ENCODE data around the gene FUT6. TPM values are rescaled to one million over a fixed set of nuclear protein-coding genes. Genes with fewer than 3 reads are reported as not detected.

The FUT6 gene
- total RNA-seq, 1 experiment from 2014 or later = not detected

DNA sequence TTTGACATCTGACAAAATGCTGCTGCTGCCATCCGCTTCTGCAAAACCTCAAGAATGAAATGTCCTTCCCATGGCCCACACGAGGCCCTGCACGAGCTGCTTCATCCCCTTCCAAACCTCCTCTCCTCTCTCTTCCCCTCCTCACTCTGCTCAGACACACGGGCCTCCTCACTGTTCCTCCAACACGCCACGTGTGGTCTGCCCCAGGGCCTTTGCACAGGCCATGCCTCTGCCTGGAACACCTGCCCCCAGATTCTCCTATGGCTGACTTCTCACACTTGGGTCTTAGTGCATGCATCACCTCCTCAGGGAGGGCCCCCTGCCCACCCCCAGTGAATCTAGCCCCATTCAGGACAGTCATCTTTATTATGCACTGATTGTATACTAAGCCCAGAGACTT lies 18.7 kb downstream of the FUT6 start:
- no peak overlapping the region for H3K27ac ChIP-seq (ENCODE audit: low read length)
- in situ Hi-C loops (cut with HindIII; ENCODE audit: low pct_unique_long_range_greater_than_20kb, low sequenced_read_pairs) = no loop called here
- H3K4me3 ChIP-seq (ENCODE audit: low read depth in 2 of 2, low read length in 2 of 2) = no peak overlapping the region
- H3K36me3 ChIP-seq (ENCODE audit: control insufficient read depth, insufficient read depth, low read length) = no peaks in the 10 kb centered on the region
- BruUV-seq (replicated peaks) = no TSS peak
- H3K4me1 ChIP-seq (ENCODE audit: control insufficient read depth, insufficient read depth, low read length) = no peaks in the 10 kb centered on the region; the same call in 1 of the 2 replicates
- DNase-seq (ENCODE audit: low read depth, low spot score) = no peak
- intact Hi-C loops (cut with micrococcal nuclease; ENCODE audit: unreplicated experiment) = no loop called here
- no peaks in the 10 kb centered on the region for H3K9me3 ChIP-seq (ENCODE audit: control insufficient read depth, insufficient read depth, low read depth, low read length)
- no peak for TF ChIP-seq POLR2AphosphoS5 (IDR thresholded peaks at IDR 0.05; ENCODE audit: low read depth, low read length)
- TF ChIP-seq, protein P1, sequence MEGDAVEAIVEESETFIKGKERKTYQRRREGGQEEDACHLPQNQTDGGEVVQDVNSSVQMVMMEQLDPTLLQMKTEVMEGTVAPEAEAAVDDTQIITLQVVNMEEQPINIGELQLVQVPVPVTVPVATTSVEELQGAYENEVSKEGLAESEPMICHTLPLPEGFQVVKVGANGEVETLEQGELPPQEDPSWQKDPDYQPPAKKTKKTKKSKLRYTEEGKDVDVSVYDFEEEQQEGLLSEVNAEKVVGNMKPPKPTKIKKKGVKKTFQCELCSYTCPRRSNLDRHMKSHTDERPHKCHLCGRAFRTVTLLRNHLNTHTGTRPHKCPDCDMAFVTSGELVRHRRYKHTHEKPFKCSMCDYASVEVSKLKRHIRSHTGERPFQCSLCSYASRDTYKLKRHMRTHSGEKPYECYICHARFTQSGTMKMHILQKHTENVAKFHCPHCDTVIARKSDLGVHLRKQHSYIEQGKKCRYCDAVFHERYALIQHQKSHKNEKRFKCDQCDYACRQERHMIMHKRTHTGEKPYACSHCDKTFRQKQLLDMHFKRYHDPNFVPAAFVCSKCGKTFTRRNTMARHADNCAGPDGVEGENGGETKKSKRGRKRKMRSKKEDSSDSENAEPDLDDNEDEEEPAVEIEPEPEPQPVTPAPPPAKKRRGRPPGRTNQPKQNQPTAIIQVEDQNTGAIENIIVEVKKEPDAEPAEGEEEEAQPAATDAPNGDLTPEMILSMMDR (IDR thresholded peaks at IDR 0.05) = no peak
- TF ChIP-seq SIN3A (IDR thresholded peaks at IDR 0.05; ENCODE audit: borderline replicate concordance, insufficient read depth, low read depth, low read length) = no peak
- TF ChIP-seq TCF7L2 (IDR thresholded peaks at IDR 0.05; ENCODE audit: low read depth, low read length) = no peak
- POLR2A ChIA-PET = interaction anchor here (0.6 kb wide), 3 partner anchors 68 to 316 kb away, joined by 3 to 6 read pairs (median 5); partner anchors contain the start of gene CATSPERD
- ATAC-seq = no peak
- no peaks in the 10 kb centered on the region for H3K27me3 ChIP-seq (ENCODE audit: control insufficient read depth, insufficient read depth, low read length)
- CTCF ChIA-PET = no interaction called here

DNA sequence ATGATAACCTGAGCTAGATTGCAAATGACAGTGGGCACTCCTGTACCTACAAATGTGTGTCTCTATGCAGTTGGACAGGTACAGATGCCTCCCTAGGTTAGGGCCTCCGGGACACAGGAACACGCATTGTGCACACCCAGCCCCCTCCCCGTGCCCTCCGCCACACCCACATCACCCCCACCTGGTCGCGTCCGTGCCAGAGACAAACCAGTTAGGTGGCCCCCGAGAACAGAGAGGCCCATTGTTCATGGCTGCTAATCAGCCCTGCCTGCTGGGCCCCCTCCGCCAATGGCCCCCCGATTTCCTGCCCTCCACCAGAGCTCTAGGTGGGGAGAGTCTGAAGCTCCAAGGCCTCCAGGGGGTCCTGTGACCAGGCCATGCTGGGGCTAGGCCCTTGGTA lies 20.9 kb downstream of the FUT6 start:
- no TSS peak for BruUV-seq (replicated peaks)
- ChIA-PET CTCF (no interaction called here), POLR2A (no interaction called here)
- intact Hi-C loops (cut with micrococcal nuclease; ENCODE audit: unreplicated experiment) = no loop called here
- H3K27me3 ChIP-seq (ENCODE audit: control insufficient read depth, insufficient read depth, low read length) = no peaks in the 10 kb centered on the region
- in situ Hi-C loops (cut with HindIII; ENCODE audit: low pct_unique_long_range_greater_than_20kb, low sequenced_read_pairs) = no loop called here
- H3K4me1 ChIP-seq (ENCODE audit: control insufficient read depth, insufficient read depth, low read length) = no peaks in the 10 kb centered on the region; the same call in 1 of the 2 replicates
- no peaks in the 10 kb centered on the region for H3K9me3 ChIP-seq (ENCODE audit: control insufficient read depth, insufficient read depth, low read depth, low read length)
- H3K36me3 ChIP-seq (ENCODE audit: control insufficient read depth, insufficient read depth, low read length) = no peaks in the 10 kb centered on the region
- H3K27ac ChIP-seq (ENCODE audit: low read length) = no peak overlapping the region
- DNase-seq (ENCODE audit: low read depth, low spot score) (no peak), ATAC-seq (no peak)
- no peak overlapping the region for H3K4me3 ChIP-seq (ENCODE audit: low read depth in 2 of 2, low read length in 2 of 2)
- TF ChIP-seq SIN3A (IDR thresholded peaks at IDR 0.05; ENCODE audit: borderline replicate concordance, insufficient read depth, low read depth, low read length) (no peak), TCF7L2 (IDR thresholded peaks at IDR 0.05; ENCODE audit: low read depth, low read length) (no peak), POLR2AphosphoS5 (IDR thresholded peaks at IDR 0.05; ENCODE audit: low read depth, low read length) (no peak)
- TF ChIP-seq, protein P1 (IDR thresholded peaks at IDR 0.05) = no peak
- TF ChIP-seq, protein P2, sequence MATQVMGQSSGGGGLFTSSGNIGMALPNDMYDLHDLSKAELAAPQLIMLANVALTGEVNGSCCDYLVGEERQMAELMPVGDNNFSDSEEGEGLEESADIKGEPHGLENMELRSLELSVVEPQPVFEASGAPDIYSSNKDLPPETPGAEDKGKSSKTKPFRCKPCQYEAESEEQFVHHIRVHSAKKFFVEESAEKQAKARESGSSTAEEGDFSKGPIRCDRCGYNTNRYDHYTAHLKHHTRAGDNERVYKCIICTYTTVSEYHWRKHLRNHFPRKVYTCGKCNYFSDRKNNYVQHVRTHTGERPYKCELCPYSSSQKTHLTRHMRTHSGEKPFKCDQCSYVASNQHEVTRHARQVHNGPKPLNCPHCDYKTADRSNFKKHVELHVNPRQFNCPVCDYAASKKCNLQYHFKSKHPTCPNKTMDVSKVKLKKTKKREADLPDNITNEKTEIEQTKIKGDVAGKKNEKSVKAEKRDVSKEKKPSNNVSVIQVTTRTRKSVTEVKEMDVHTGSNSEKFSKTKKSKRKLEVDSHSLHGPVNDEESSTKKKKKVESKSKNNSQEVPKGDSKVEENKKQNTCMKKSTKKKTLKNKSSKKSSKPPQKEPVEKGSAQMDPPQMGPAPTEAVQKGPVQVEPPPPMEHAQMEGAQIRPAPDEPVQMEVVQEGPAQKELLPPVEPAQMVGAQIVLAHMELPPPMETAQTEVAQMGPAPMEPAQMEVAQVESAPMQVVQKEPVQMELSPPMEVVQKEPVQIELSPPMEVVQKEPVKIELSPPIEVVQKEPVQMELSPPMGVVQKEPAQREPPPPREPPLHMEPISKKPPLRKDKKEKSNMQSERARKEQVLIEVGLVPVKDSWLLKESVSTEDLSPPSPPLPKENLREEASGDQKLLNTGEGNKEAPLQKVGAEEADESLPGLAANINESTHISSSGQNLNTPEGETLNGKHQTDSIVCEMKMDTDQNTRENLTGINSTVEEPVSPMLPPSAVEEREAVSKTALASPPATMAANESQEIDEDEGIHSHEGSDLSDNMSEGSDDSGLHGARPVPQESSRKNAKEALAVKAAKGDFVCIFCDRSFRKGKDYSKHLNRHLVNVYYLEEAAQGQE (IDR thresholded peaks at IDR 0.05; ENCODE audit: insufficient read depth in 1 of 2, low read depth in 2 of 2, low read length in 1 of 2) = no peak
